ENCODE measurements around the gene SLC7A6. TPM values are rescaled to one million over a fixed set of nuclear protein-coding genes. Genes with fewer than 3 reads are reported as not detected.

Gene SLC7A6
- total and polyA plus RNA-seq, 2 of the 13 experiments (the other 11 are each of a cell fraction or from before 2014, with no cell fraction given), result 35.8 to 70.8 TPM

- TF ChIP-seq THRA (CRISPR knock-in tag; IDR thresholded peaks at IDR 0.05; ENCODE audit: borderline replicate concordance) (peak; percentile 79; the same call in 1 of the 2 replicates), FOXP1 (IDR thresholded peaks at IDR 0.05) (no peak), FOXP1 (CRISPR knock-in tag; IDR thresholded peaks at IDR 0.05) (peak; percentile 74; the same call in 1 of the 2 replicates), PPARG (CRISPR knock-in tag; conservative IDR thresholded peaks at IDR 0.05) (peak; percentile 96), MIER2 (CRISPR knock-in tag; IDR thresholded peaks at IDR 0.05) (no peak), FOXO1 (CRISPR knock-in tag; IDR thresholded peaks at IDR 0.05) (peak; percentile 69; the same call in 1 of the 2 replicates), ZNF34 (CRISPR knock-in tag; IDR thresholded peaks at IDR 0.05; ENCODE audit: borderline replicate concordance) (no peak), ZNF576 (CRISPR knock-in tag; IDR thresholded peaks at IDR 0.05) (0 out of 2 replicates have a peak, but pooled peaks have one; percentile 21), EZH2 (conservative IDR thresholded peaks at IDR 0.05; ENCODE audit: low read depth, low read length) (no peak), ZNF430 (CRISPR knock-in tag; IDR thresholded peaks at IDR 0.05) (peak; percentile 31; the same call in 1 of the 2 replicates), PITX1 (CRISPR knock-in tag; IDR thresholded peaks at IDR 0.05) (peak; percentile 52), ZHX2 (IDR thresholded peaks at IDR 0.05; ENCODE audit: low read depth) (no peak), ZHX2 (CRISPR knock-in tag; IDR thresholded peaks at IDR 0.05; ENCODE audit: borderline replicate concordance) (no peak), ATF7 (IDR thresholded peaks at IDR 0.05) (no peak), ATF7 (CRISPR knock-in tag; IDR thresholded peaks at IDR 0.05) (0 out of 2 replicates have a peak, but pooled peaks have one; percentile 24), ZNF746 (CRISPR knock-in tag; IDR thresholded peaks at IDR 0.05) (no peak; the same call in none of the 2 replicates), CTCF (CRISPR knock-in tag; IDR thresholded peaks at IDR 0.05) (peak; percentile 43), ZNF280B (CRISPR knock-in tag; IDR thresholded peaks at IDR 0.05; ENCODE audit: borderline replicate concordance) (no peak), ZNF644 (CRISPR knock-in tag; IDR thresholded peaks at IDR 0.05; ENCODE audit: low read depth) (0 out of 2 replicates have a peak, but pooled peaks have one; percentile 12)
Measured at GRCh38 chr16:68234188-68235107, 29.9 kb upstream of the SLC7A6 start (continued).
